GM18909 (cell line): ENCODE results near the gene CENPM.

Source experiments
- ATAC-seq: cut with Tn5 transposase; IDR thresholded peaks from one replicate; pipeline ENCODE4 v1.9.1; 2021; ENCODE audit warnings: mild to moderate bottlenecking; ENCODE audit not compliant: unreplicated experiment, poor library complexity

CENPM gene

DNA sequence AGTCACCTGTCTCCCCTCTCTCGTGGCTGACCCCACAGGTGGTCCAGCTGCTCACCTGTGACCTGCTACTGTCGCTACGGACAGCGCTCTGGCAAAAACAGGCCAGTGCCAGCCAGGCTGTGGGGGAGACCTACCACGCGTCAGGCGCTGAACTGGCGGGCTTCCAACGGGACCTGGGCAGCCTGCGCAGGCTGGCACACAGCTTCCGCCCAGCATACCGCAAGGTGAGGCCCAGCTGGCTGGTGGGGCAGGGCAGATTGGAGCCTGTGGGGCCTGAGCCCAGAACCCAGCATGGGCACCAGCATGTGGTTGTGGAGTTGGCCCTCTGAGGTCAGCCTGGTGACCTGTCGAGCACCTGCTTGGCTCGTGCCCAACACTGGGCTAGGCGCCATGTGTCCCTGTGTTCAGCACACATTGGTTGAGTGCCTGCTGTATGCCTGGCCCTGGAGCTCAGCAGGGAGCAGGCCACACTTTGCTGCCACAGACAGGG is 44.0 kb downstream of the CENPM start:
- ATAC-seq, result no peak

DNA sequence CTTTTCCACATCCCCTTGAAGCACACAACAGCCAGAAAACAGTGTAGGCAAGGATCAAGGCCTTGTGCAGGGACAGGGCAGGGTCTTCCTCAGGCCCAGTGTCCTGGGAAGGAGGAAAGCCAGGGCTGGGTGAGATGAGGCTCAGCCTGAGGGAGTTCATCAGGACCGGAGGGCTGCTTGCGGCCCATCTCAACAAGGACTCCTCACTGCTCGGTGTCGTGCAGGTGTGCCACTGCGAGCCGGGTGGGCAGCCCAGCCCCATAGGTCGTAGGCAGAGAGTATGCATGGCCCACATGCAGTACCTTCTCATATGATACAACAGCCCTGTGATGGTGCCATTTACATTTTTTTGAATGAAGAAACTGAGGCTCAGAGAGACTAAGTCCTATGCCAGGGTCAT is 44.9 kb downstream of the CENPM start:
- no peak for ATAC-seq

DNA sequence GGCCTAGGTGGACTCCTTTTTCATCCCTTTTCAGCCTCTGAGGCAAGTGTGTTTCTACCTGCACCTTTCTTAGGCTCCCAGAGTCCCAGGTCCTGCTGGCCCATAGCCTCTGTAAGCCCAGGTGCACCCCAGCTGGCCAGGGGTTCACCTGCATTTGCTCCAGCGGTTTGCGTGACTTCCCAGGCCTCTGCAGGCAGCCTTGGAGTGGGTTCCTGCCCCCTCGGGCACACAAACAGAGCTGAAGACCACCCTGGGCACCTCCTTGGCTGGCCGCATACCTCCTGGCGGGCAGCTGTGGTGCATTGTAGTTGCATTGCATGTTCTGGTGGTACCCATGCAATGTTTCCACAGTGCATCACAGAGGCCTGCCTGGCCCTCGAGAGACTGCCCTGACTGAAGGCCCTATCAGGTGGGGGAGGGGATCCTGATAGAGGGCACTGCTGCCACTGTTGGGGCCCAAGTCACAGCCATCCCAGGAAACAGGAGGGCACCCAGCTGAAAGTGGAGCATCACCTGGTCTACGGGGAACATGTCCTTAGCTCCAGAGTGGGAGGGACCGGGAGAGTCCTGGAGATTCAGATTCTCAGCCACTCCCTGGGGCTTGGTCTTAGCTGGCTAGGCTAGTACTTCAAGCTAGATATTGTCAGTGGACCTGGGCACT is 46.2 kb downstream of the CENPM start:
- ATAC-seq, result no peak

DNA sequence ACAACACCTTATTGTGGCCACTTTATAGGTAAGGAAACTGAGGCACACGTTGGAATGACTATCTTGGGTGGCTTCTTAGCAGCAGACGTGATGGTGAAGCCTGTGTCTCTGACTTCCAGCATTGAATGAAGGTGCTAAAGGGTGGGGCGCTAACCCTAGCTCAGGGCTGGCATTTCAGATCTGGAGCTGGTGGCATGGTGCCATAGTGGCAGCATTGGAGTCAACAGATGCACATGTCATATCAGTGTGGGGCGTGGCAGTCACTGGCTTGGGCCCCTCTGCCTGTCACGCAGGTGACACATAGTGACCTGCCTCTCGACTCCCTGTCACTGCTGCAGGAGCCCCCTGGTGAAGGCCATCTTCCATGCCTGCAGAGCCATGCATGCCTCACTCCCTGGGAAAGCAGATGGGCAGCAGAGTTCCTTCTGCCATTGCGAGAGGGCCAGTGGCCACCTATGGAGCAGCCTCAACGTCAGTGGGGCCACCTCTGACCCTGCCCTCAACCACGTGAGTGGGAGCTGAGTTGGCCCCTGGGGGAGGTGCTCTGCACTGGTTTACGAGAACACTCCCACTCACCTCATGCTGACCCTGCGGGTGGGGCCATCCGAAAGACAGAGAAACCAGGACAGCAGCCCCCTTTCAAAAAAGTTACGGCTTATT is 46.8 kb downstream of the CENPM start:
- ATAC-seq, result no peak

DNA sequence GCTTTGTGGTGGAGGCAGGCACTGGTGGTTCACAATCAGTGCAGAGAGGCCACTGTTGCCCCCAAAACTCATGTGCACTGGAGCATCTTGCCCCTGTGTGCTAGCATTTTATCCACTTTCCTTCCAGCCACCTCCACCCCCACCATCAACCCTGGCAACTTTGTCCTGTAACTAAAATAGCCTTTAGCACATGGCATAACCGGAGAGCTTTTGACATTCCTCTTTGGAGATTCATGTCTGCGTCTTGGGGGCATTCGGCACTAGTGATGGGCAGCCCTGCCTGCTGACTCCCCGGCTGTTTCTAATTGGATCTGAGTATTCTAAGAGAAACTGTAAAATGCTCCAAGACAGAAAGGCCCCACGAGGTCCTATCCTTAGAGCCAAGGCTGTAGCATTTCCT is 47.8 kb downstream of the CENPM start:
- ATAC-seq, result no peak

DNA sequence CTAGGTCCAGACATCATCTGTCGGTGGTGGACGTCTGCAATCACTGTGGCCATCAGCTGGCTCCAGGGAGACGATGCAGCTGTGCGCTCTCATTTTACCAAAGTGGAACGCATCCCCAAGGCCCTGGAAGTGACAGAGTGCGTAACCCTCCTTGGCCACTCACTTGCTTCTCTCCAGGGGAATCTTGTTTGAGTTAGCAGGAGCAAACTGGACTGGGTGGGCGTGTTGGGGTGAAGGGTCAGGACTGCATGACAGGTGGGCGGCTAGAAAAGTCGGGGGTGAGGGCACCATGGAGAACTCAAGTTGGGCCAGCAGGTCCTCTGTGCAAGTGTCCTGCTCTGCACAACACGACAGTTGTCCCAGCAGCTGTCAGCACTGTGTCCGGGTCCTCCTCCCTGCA is 48.3 kb downstream of the CENPM start:
- no peak for ATAC-seq

DNA sequence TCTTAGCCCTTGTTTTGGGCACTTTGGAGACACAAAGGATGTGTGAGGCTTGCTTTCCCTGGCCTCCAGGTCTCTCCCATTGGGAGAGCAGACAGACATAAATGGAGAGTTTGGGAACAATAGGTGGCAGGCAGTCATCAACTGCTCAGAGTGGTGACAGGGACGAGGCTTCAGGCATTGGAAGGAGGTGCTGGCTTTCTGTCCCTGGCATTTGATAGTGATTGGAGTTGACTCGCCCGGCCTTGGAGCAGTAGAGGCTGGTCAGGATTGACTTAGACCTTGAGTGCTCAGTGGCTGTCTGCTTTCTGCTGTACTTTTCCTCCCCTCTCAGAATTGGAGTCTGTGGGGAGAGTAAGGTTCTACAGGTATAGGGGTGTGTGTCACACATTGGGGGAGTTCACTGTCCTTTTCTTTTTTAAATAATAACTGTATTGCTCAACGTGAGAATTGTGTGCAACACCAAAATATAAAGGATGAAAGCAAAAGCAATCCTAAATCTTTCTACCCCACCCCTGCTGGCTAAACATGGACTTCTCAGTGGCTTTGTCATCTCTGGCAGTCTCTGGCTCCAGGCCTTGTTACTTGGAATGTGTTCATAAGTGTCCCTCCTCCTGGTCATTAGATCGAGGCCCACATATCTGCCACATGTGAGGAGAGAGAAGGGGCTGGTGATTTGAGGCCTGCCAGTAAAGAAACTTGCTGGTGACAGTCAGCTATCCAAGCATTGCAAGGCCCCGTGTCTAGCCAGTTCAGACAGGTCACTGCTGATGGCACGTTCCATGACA is 53.2 kb downstream of the CENPM start:
- no peak for ATAC-seq

DNA sequence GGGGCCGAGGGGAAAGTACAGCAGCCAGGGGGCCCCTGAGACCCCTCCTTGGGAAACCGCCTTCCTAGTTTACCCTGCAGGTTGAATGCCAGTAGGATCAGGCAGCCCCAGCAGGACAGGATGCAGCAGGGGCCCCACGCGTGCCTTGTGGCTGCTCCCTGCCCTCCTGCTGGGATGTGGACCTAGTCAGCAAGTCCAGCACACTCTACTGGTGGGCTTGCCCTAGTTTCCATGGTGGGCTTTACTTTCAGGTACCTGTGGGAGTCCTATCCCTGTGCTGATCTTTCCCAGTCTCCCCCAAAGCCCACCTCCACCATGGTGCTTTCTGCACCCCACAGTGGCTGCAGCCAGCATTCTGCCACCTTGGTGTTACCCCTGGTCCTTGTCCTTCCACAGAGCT is 54.2 kb downstream of the CENPM start:
- ATAC-seq, result no peak

DNA sequence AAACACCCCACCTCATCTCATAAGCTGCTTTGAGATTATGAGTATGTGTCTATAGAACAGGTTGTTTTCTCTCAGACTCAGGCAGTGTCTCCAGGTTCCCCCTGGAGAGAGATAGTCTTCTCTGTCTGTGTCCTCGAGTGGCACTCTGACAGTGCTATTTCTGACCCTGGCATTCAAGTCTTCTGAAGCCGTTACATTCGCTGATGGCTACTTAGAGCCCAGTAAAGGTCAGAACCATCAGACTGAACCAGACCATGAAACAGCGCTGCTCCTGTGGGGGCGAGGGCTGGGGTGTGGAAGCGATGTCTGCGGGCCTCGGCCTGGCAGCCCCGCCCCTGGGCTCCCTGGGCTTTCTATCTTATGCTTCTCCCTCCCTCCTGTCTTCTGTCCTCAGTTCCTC is 55.5 kb downstream of the CENPM start:
- ATAC-seq, result no peak
